SK-N-SH (cell line): ENCODE results near the gene ICA1. TPM values are rescaled to one million over a fixed set of nuclear protein-coding genes. Genes with fewer than 3 reads are reported as not detected.

Experiments used
- CTCF ChIA-PET: fragments of 300-600, 350-600 bp; formaldehyde crosslinking; extraction: SDS; loops from one replicate; lab custom pipeline; 2021; lab: Yijun Ruan, JAX
- POLR2A ChIA-PET: fragments of 350-600 bp; sonication (Branson Sonifier 250); formaldehyde crosslinking; extraction: SDS; loops from one replicate; lab custom pipeline; 2020; ENCODE audit warnings: antibody characterized with exemption, inconsistent platforms; lab: Yijun Ruan, JAX
- DNase-seq: peaks from one replicate; pipeline ENCODE4 v3.0.0; 2012
- H2AFZ ChIP-seq: fragments of 200-600 bp; sonication (generic); 2 replicates; pipeline ENCODE4 v1.8.1; 2016; ENCODE audit warnings: antibody characterized with exemption, mild to moderate bottlenecking, low read depth
- H3F3A ChIP-seq: fragments of 200-600 bp; sonication (generic); replicated peaks from 2 replicates; pipeline ENCODE3; 2016; ENCODE audit warnings: antibody characterized with exemption, mild to moderate bottlenecking; ENCODE audit not compliant: insufficient read depth
- H3K27ac ChIP-seq, 2 experiments: fragments of 200-500 bp in 1 of 2; fragments of 200-600 bp in 1 of 2; sonication (Bioruptor generic) in 1 of 2; sonication (generic), shearing (Covaris generic) in 1 of 2; 2 replicates each; pipeline versions ENCODE4 v1.5.1 to v1.6.1; 2014 to 2016; ENCODE audit warnings: low read depth in 2 of 2, inconsistent platforms in 1 of 2, low read length in 1 of 2, mild to moderate bottlenecking in 1 of 2, mixed read lengths in 1 of 2
- H3K27me3 ChIP-seq: fragments of 200-600 bp; sonication (generic), shearing (Covaris generic); 2 replicates; pipeline ENCODE4 v1.6.1; 2016; ENCODE audit warnings: mixed run types; ENCODE audit not compliant: insufficient read depth
- H3K36me3 ChIP-seq, 2 experiments: fragments of 200-500 bp in 1 of 2; fragments of 200-600 bp in 1 of 2; sonication (Bioruptor generic) in 1 of 2; sonication (generic) in 1 of 2; replicated peaks in 1 of 2; 2 replicates each; pipeline versions ENCODE3 to v1.5.1; 2014 to 2016; ENCODE audit warnings: low read length in 1 of 2, mild to moderate bottlenecking in 1 of 2; ENCODE audit not compliant: insufficient read depth in 2 of 2, control insufficient read depth in 1 of 2
- H3K4me1 ChIP-seq, 2 experiments: fragments of 200-500 bp in 1 of 2; fragments of 200-600 bp in 1 of 2; sonication (Bioruptor generic) in 1 of 2; sonication (generic), shearing (Covaris generic) in 1 of 2; 2 replicates each; pipeline versions ENCODE4 v1.5.1 to v1.6.1; 2014 to 2016; ENCODE audit warnings: low read depth in 1 of 2, low read length in 1 of 2, mixed run types in 1 of 2; ENCODE audit not compliant: insufficient read depth in 2 of 2, control insufficient read depth in 1 of 2
- H3K4me2 ChIP-seq: fragments of 200-600 bp; sonication (generic), shearing (Covaris generic); 2 replicates; pipeline ENCODE4 v1.6.1; 2017; ENCODE audit warnings: mixed run types
- H3K4me3 ChIP-seq, 2 experiments: fragments of 200-500 bp in 1 of 2; fragments of 200-600 bp in 1 of 2; sonication (Bioruptor generic) in 1 of 2; sonication (generic), shearing (Covaris generic) in 1 of 2; 2 replicates each; pipeline versions ENCODE4 v1.5.1 to v1.8.1; 2014 to 2016; ENCODE audit warnings: low read depth in 2 of 2, inconsistent platforms in 1 of 2, low read length in 1 of 2, mild to moderate bottlenecking in 1 of 2, mixed read lengths in 1 of 2, moderate library complexity in 1 of 2
- H3K79me2 ChIP-seq: fragments of 200-600 bp; sonication (generic); 2 replicates; pipeline ENCODE4 v1.8.1; 2017; ENCODE audit warnings: mild to moderate bottlenecking; ENCODE audit not compliant: insufficient read depth
- H3K9ac ChIP-seq: fragments of 200-600 bp; sonication (generic); 2 replicates; pipeline ENCODE4 v1.6.1; 2017; ENCODE audit warnings: mixed run types
- H3K9me2 ChIP-seq: fragments of 200-600 bp; sonication (generic); 2 replicates; pipeline ENCODE4 v1.6.1; 2017; ENCODE audit warnings: mixed run types
- H3K9me3 ChIP-seq: fragments of 200-600 bp; sonication (generic); 2 replicates; pipeline ENCODE4 v1.6.1; 2017; ENCODE audit warnings: mixed run types, mild to moderate bottlenecking, moderate library complexity
- H4K20me1 ChIP-seq: fragments of 200-600 bp; sonication (generic); 2 replicates; pipeline ENCODE4 v1.6.1; 2017; ENCODE audit warnings: mild to moderate bottlenecking, mixed run types; ENCODE audit not compliant: insufficient read depth
- EP300 ChIP-seq, 2 experiments: IDR thresholded peaks; 2 replicates each; pipeline versions ENCODE4 v1.4.0 to v1.6.1; 2012; ENCODE audit warnings: borderline replicate concordance in 1 of 2, low read depth in 1 of 2, low read length in 1 of 2
- FOXJ3 ChIP-seq: sonication (generic); formaldehyde crosslinking; IDR thresholded peaks from 2 replicates; pipeline ENCODE4 v1.5.1; 2020; ENCODE audit warnings: mild to moderate bottlenecking, missing genetic modification reagents
- GABPA ChIP-seq: IDR thresholded peaks from 2 replicates; pipeline ENCODE4 v1.4.0; 2012; ENCODE audit warnings: low read depth, mild to moderate bottlenecking
- GATA2 ChIP-seq: sonication (generic); formaldehyde crosslinking; IDR thresholded peaks from 2 replicates; pipeline ENCODE4 v1.5.0; 2020; ENCODE audit warnings: mild to moderate bottlenecking, missing genetic modification reagents
- JUND ChIP-seq: IDR thresholded peaks from 2 replicates; pipeline ENCODE4 v1.4.0; 2012
- MEF2A ChIP-seq: IDR thresholded peaks from 2 replicates; pipeline ENCODE4 v1.4.0; 2012; ENCODE audit warnings: low read depth, borderline replicate concordance
- MXI1 ChIP-seq: IDR thresholded peaks from 2 replicates; pipeline ENCODE4 v1.6.1; 2012; ENCODE audit warnings: mild to moderate bottlenecking, low read depth, low read length, improper control_type of control experiment
- NFIC ChIP-seq: IDR thresholded peaks from 2 replicates; pipeline ENCODE4 v1.4.0; 2012; ENCODE audit warnings: borderline replicate concordance
- NRF1 ChIP-seq: IDR thresholded peaks from 2 replicates; pipeline ENCODE4 v1.6.1; 2012; ENCODE audit warnings: low read depth, mild to moderate bottlenecking, low read length
- RAD21 ChIP-seq: IDR thresholded peaks from 2 replicates; pipeline ENCODE4 v1.6.1; 2012; ENCODE audit warnings: mild to moderate bottlenecking, low read length
- RCOR1 ChIP-seq: fragments of 150-350 bp; IDR thresholded peaks from 2 replicates; pipeline ENCODE4 v1.6.1; 2017; ENCODE audit warnings: antibody characterized with exemption, low read length
- RXRA ChIP-seq: IDR thresholded peaks from 2 replicates; pipeline ENCODE4 v1.4.0; 2012; ENCODE audit warnings: low read depth, mild to moderate bottlenecking, borderline replicate concordance
- SIN3A ChIP-seq: IDR thresholded peaks from 2 replicates; pipeline ENCODE4 v1.6.1; 2012; ENCODE audit warnings: low read depth, mild to moderate bottlenecking, low read length, moderate library complexity, borderline replicate concordance
- TAF1 ChIP-seq: IDR thresholded peaks from 2 replicates; pipeline ENCODE4 v1.6.1; 2012; ENCODE audit warnings: low read depth, mild to moderate bottlenecking, low read length, moderate library complexity, borderline replicate concordance
- TCF12 ChIP-seq: IDR thresholded peaks from 2 replicates; pipeline ENCODE4 v1.4.0; 2012
- YY1 ChIP-seq: IDR thresholded peaks from 2 replicates; pipeline ENCODE4 v1.4.0; 2012; ENCODE audit warnings: low read depth, mild to moderate bottlenecking
- WGBS: methylation state at CpG from one replicate; pipeline ENCODE4 v1.1.6; 2017; ENCODE audit warnings: low lambda C conversion rate; 5-methylcytosine and 5-hydroxymethylcytosine counted together
- polyA plus RNA-seq, 3 experiments: library from polyadenylated mRNA; depleted of rRNA; stranded (reverse); fragments of >200 nt; gene quantifications; 2 replicates each; pipeline ENCODE4 v1.2.3, GENCODE V29; 2012
- TF ChIP-seq, protein P1 (sequence below): IDR thresholded peaks from 2 replicates; pipeline ENCODE4 v1.4.0; 2012; ENCODE audit warnings: low read depth, borderline replicate concordance
- TF ChIP-seq, protein P2 (sequence below): IDR thresholded peaks from 2 replicates; pipeline ENCODE4 v1.6.1; 2012; ENCODE audit warnings: mild to moderate bottlenecking, low read depth, low read length, moderate library complexity
- TF ChIP-seq, protein P3 (sequence below): fragments of 150-350 bp; IDR thresholded peaks from 2 replicates; pipeline ENCODE4 v1.6.1; 2017; ENCODE audit warnings: antibody characterized with exemption, low read length, low read depth, borderline replicate concordance

Gene ICA1
- polyA plus RNA-seq, 1 of the 3 experiments (the other 2 are of a cell fraction) = 2.4 TPM

DNA sequence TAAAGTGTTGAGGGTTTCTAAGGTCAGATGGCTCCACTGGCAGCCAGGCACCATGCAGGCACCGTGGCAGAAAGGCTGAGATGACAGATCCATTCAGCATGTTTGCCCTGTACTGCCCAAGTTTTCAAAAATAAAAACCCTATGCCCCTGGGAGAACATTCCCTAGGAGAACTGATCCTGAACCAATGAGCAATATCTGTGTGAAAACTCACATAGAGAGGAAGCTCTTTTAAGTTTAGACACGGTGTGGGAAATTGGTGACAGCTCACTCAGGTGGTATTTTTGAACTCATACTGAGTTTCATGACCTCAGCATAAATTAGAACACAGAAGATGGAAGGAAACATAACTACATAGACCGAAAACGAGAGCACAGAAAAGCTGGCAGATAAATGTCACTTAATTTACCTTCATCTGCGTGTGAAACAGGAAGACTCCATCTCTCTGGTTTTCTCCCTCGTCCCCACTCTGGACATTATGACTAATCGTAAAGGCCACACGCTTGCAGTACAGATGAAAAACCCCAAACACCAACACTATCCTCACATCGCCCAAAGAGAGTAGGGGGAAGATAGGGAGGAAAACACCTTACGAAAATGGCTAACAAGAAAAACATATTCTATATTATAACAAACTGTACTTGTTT lies 127.8 kb downstream of the ICA1 start:
- Histone ChIP-seq H3K27ac (peak overlapping the region in 1 of 2 experiments; percentile 4; a peak in 1 of 4 replicates), H3K9me3 (no peaks in the 10 kb centered on the region), H4K20me1 (no peaks in the 10 kb centered on the region), H3K4me3 (no peak overlapping the region), H3F3A (no peaks in the 10 kb centered on the region), H3K4me1 (no peaks in the 10 kb centered on the region), H3K36me3 (peaks cover 0 to 17% of the 10 kb centered on the region in 2 experiments), H3K4me2 (no peak overlapping the region), H3K27me3 (no peaks in the 10 kb centered on the region), H3K9ac (no peak overlapping the region), H3K9me2 (no peaks in the 10 kb centered on the region), H3K79me2 (no peaks in the 10 kb centered on the region), H2AFZ (no peak overlapping the region)
- no peak for TF ChIP-seq RXRA
- TF ChIP-seq MEF2A = no peak
- TF ChIP-seq, protein P1, sequence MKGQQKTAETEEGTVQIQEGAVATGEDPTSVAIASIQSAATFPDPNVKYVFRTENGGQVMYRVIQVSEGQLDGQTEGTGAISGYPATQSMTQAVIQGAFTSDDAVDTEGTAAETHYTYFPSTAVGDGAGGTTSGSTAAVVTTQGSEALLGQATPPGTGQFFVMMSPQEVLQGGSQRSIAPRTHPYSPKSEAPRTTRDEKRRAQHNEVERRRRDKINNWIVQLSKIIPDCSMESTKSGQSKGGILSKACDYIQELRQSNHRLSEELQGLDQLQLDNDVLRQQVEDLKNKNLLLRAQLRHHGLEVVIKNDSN = no peak
- TF ChIP-seq SIN3A = no peak
- TF ChIP-seq NFIC = no peak
- no peak for TF ChIP-seq RCOR1
- no peak for TF ChIP-seq JUND
- DNase-seq = no peak
- POLR2A ChIA-PET = no interaction called here
- WGBS = 64% methylated on average over 10 of the region's 10 CpGs
- CTCF ChIA-PET = interaction anchor here (0.6 to 1.1 kb wide), 3 partner anchors 9 to 352 kb away, joined by 3 to 4 read pairs (median 3); no protein-coding TSS in a partner anchor

DNA sequence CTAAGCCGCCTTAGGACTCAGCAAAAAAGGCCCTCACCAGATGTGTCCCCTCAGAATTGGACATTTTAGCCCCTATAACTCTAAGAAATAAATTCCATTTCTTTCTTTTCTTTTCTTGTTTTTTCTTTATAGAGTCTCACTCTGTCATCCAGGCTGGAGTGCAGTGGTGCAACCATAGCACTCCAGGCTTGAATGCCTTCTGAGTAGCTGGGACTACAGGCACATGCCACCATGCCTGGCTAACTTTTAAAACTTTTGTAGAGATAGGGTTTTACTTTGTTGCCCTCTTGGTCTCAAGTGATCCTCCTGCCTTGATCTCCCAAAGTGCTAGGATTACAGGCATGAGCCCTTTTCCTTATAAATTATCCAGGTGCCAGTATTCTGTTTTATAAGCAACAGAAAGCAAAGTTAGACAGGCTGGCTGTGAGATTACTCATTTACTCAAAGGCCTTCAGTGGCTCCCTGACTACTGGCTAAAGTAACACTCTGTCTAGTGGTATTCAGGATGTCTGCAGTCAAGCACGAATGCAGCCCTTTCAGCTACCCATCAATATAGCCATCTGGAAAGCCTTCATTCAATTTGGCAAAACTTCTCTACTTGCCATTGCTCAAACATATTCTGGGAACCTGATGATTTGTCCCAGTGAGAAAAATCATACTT lies 128.6 kb downstream of the ICA1 start:
- no peaks in the 10 kb centered on the region for H3K9me3 ChIP-seq
- H4K20me1 ChIP-seq = no peaks in the 10 kb centered on the region
- no peak overlapping the region for H3K4me3 ChIP-seq
- H3K27ac ChIP-seq = no peak overlapping the region
- H3K36me3 ChIP-seq = peaks cover 0 to 11% of the 10 kb centered on the region in 2 experiments
- TF ChIP-seq TCF12 (no peak), NRF1 (no peak), GABPA (no peak), EP300 (IDR thresholded peaks at IDR 0.05; ENCODE audit: borderline replicate concordance in 1 of 2, low read depth in 1 of 2, low read length in 1 of 2) (no peak), YY1 (no peak), NFIC (no peak), RAD21 (no peak), GATA2 (CRISPR knock-in tag) (no peak), MXI1 (no peak), FOXJ3 (CRISPR knock-in tag) (no peak), TAF1 (no peak)
- TF ChIP-seq, protein P2, sequence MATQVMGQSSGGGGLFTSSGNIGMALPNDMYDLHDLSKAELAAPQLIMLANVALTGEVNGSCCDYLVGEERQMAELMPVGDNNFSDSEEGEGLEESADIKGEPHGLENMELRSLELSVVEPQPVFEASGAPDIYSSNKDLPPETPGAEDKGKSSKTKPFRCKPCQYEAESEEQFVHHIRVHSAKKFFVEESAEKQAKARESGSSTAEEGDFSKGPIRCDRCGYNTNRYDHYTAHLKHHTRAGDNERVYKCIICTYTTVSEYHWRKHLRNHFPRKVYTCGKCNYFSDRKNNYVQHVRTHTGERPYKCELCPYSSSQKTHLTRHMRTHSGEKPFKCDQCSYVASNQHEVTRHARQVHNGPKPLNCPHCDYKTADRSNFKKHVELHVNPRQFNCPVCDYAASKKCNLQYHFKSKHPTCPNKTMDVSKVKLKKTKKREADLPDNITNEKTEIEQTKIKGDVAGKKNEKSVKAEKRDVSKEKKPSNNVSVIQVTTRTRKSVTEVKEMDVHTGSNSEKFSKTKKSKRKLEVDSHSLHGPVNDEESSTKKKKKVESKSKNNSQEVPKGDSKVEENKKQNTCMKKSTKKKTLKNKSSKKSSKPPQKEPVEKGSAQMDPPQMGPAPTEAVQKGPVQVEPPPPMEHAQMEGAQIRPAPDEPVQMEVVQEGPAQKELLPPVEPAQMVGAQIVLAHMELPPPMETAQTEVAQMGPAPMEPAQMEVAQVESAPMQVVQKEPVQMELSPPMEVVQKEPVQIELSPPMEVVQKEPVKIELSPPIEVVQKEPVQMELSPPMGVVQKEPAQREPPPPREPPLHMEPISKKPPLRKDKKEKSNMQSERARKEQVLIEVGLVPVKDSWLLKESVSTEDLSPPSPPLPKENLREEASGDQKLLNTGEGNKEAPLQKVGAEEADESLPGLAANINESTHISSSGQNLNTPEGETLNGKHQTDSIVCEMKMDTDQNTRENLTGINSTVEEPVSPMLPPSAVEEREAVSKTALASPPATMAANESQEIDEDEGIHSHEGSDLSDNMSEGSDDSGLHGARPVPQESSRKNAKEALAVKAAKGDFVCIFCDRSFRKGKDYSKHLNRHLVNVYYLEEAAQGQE = no peak
- TF ChIP-seq, protein P3, sequence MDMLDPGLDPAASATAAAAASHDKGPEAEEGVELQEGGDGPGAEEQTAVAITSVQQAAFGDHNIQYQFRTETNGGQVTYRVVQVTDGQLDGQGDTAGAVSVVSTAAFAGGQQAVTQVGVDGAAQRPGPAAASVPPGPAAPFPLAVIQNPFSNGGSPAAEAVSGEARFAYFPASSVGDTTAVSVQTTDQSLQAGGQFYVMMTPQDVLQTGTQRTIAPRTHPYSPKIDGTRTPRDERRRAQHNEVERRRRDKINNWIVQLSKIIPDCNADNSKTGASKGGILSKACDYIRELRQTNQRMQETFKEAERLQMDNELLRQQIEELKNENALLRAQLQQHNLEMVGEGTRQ = no peak
- no peak for DNase-seq
- H2AFZ ChIP-seq = no peak overlapping the region
- no peak overlapping the region for H3K9ac ChIP-seq
- H3K27me3 ChIP-seq = no peaks in the 10 kb centered on the region
- ChIA-PET POLR2A (no interaction called here), CTCF (interaction anchor here (0.9 to 1.1 kb wide), 2 partner anchors 10 to 16 kb away, joined by 3 to 4 read pairs; no protein-coding TSS in a partner anchor)
- H3K4me2 ChIP-seq = no peak overlapping the region
- WGBS = 62% methylated on average over 2 of the region's 2 CpGs
- H3K79me2 ChIP-seq = no peaks in the 10 kb centered on the region
- H3K9me2 ChIP-seq = no peaks in the 10 kb centered on the region
- H3F3A ChIP-seq = no peaks in the 10 kb centered on the region
- H3K4me1 ChIP-seq = no peaks in the 10 kb centered on the region
